Forelimb muscle (tissue), 1 donor: ENCODE data around the gene XPOT. TPM values are rescaled to one million over a fixed set of nuclear protein-coding genes. Genes with fewer than 3 reads are reported as not detected.
"Not testable (repeated sequence)": the region's sequence is repeated elsewhere in the genome, so short reads cannot be mapped to it uniquely, and the experiment has no call there.

ENCODE experiments used
- DNase-seq: peaks from one replicate; pipeline ENCODE4 v3.0.0-alpha.2; 2013; ENCODE audit warnings: low read depth
- polyA plus RNA-seq: library from polyadenylated mRNA; unstranded; fragments of 120-200 nt; gene quantifications from one replicate; pipeline ENCODE4 v1.2.1, GENCODE V29; 2013; ENCODE audit not compliant: insufficient read length

The XPOT gene
- 34.4 TPM for polyA plus RNA-seq

GRCh38 chr12:64403707-64404469 lies at the start of gene XPOT:
XPOT (plus strand) TSS chr12:64404392; CDS start chr12:64410036, 5,644 bp downstream.
- peak; percentile 97 for DNase-seq

DNA sequence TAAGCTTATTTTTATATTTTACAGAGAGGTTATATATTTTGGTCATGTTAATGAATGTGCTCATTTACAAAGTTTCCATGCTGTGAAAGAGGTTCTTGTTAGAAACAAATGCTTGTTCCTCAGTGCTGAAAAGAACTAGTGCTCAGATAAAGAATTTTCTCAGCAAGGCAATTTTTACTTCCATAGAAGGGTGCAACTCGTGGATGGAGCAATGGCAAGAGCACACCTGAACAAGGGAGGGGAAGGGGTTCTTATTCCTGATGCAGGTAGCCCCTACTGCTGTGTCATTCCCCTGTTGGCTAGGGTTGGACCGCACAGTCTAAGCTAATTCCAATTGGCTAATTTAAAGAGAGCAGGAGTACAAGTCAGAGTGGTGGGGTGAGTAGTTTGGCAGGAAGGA lies 48.0 kb upstream of the XPOT start:
- DNase-seq = not testable (repeated sequence)

DNA sequence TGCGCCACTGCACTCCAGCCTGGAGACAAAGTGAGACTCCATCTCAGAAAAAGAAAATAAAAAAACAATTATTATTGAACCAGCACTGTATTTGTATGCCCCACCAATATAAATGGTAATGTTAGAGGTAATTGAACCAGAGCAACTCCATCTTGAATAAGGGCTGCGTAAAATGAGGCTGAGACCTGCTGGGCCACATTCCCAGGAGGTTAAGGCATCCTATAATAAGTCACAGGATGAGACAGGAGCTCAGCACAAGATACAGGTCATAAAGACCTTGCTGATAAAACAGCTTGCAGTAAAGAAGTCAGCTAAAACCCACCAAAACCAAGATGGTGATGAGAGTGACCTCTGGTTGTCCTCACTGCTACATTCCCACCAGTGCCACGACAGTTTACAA lies 43.0 kb upstream of the XPOT start:
- DNase-seq = not testable (repeated sequence)

- no peak for DNase-seq
Measured at GRCh38 chr12:64362721-64363305, 41.4 kb upstream of the XPOT start.

GRCh38 chr12:64383675-64384074 lies 20.5 kb upstream of the XPOT start:
- no peak for DNase-seq

DNA sequence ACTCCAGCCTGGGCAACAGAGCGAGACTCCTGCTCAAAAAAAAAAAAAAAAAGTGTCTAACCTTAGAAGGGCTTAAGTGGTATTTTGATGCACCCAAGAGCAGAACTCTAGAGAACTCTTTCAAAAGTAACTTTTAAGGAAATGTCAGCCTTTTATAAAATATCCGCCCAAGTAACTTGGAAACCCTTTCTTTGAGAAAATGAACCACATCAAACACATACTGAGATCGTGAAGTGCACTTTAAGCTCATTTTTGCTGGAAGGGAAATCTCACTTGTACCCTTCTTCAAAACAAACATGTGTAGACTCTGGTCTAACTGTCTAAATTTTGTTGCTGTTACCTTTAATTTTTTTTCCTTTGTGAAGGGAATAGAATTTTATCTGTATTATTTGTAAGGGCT lies 19.2 kb upstream of the XPOT start:
- DNase-seq = no peak

GRCh38 chr12:64385468-64385867 lies 18.7 kb upstream of the XPOT start:
- DNase-seq = no peak

DNA sequence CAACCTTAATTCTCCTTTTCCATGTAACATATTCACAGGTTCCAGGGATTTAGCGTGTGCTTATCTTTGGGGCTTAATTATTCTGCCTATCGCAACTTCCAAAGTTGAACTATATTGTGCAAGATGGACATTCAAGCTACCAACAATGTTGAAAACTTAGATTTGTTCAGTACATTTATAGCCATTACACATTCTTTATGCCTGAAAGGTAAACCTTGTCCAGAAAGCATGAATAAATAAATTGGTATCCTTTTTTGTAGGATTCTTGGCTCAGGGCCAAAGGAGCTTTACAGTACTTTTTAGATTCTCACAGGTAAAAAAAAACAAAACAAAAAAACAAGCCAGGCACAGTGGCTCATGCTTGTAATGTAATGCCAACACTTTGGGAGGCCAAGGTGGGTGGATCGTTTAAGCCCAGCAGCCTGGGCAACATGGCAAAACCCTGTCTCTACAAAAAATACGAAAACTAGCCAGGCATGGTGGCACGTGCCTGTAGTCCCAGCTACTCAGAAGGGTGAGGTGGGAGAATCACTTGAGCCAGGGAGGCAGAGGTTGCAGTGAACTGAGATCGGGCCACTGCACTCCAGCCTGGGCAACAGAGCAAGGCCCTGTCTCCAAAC lies 16.9 kb upstream of the XPOT start:
- no peak for DNase-seq

DNA sequence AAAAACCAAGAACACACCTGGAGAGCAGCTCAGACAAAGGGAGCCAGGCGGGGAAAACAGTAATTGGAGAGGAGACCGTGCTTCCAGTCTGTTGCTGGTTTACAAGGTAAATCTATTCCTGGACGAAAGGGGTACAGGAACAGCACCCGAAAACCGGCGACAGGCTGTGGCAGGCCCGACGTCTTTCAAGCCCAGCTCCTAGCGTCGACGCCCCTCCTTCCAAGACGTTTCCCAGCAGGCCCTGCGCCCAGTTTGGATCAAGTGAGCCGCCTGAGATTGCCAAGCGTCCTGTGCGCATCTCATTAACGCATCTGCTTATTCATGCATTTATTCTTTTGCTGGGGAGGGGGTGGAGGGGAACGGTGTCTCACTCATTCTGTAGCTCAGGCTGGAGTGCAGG lies 15.0 kb upstream of the XPOT start:
- DNase-seq = no peak

DNA sequence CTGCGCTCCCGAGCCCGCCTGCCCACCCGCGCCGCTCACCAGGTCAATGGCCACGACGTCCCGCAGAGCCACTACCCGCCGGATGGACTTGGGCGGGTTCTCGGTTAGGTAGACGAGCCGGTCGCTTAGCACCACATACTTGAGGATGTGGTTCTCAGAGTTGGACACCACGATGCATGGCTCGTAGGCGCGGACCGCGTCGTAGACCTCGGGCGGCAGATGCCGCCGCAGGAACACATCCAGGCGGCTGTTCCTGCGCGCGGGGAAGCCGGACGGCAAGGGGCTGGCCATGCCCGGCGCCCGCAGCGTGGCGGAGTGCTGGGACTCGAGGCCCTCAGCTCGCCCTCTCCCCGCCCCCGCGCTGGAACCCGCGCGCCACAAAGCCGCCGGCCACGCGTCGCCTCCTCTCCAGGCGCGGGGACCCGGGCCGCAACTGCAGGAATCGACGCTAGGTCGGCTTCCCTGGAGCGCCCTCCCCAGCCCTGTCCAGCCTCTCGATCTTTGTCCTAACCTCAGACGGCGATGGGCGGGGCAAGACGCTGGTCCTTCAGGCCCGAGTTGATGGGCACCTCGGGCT lies 13.8 kb upstream of the XPOT start, which contains the start of gene C12orf56:
Gene C12orf56 (minus strand): TSS at position 484 of the 577 bp plus-strand sequence. CDS start 193 bp downstream, at position 291.
- no peak for DNase-seq

GRCh38 chr12:64392221-64392620 lies 12.0 kb upstream of the XPOT start:
- no peak for DNase-seq

DNA sequence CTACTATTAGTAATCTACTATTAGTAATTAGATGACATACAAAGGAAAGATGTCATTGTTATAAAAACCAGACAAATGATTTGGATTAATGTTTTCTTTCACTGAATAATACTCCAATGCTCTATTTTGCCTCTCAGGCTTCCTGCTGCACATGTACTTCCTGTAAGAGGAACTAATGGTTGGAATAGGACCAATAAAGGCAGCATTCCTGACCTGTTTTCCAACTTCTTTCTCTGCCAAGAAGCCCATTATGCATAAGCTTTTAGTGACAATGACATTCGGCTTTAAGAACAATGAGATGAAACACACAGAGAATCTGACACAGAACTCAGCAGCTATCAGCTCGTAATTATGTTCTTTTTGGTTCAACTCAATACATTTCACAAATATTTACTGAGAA lies 8.5 kb upstream of the XPOT start:
- DNase-seq = no peak

GRCh38 chr12:64400041-64400440 lies 4.2 kb upstream of the XPOT start:
- DNase-seq = no peak

DNA sequence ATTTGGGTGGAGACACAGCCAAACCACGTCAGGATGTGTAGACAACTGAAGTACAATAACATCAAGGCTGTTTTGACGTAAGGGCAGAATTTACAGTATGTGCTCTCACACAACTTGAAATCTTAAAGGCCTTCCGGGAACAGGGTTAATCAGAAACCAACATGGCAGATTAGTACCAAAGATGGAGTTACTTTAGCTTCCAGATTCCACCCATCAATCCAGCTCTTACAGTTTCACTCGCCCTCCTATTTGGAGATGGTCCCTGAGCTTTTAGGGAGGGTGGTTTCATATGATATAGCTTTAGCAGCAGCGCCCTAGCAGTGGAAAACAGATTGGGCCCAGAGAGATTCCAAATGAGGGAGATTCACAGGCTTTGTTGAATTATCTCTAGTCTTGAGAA lies 2.0 kb upstream of the XPOT start:
- no peak for DNase-seq

DNA sequence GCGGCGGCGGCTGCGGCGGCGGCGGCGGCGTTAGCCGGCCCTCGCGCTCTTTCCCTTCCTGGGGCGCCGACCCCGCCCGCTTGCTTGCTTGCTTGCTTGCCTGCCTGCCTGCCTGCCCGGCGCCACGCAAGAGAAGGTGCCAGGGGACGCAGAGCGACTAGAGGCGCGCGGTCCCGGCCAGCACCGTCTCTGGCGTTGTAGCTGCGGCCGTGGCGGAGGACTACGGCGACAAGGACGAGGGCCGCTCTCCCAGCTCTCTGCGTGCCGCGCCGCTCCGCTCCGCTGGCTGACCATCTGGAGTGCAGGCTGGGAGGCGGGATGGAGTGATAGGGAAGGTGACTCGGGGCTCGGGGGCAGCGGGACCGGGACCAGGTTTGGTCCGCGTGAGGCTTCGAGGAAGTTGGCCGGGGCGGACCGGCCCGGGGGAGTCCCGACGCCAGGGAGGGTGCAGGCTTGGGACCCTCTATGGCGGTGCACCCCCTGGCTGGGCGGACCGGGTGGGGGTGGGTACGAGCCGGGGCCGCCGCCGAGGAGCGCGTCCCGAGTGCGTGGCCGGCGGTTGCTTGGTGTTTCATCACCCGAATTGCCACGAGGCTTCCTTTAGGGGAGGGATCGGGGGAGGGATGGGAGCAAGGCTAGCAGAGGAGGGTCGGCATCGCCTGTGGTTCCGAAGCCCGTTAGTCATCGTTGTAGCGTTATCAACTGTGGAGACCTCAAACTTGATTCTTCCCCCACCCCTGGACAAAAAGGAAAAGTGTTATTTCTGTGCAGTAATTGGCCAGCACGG lies 471 bp downstream of the XPOT start:
- no peak for DNase-seq

DNA sequence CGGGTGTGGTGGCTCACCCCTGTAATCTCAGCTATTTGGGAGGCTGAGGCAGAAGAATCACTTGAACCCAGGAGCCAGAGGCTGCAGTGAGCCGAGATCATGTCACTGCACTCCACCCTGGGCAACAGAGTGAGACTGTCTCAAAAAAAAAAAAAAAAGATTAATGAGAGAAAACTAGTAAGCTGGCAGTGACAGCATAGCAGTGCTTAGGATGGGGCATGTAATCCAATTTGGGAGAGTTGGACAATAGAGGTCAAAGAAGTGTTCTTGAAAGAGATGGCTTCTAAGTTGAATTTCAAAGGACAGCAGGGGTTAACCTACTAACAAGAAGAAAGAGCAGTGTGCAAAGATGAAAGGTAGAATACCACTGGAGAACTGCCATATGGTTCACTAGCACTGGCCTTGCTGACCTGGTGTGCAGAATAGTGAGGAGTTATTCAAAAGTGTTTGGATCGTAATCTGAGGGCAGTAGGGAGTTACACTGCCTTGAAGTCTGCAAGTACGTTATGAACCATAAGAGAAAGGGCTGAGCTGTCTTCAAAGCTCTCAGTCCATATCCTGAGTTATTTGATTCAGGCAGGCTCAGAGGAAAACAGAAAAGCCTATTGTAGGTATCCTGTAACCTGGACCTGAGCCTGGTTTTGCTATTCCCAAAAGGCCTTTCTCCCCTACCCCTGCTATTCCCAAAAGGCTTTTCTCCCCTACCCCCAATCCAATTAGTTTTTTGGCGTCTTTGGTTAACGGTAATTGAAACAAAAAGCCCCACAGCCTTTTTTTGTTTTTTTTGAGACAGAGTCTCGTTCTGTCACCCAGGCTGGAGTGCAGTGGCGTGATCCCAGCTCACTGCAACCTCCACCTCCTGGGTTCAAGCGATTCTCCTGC lies 3.4 kb downstream of the XPOT start:
- DNase-seq = no peak

DNA sequence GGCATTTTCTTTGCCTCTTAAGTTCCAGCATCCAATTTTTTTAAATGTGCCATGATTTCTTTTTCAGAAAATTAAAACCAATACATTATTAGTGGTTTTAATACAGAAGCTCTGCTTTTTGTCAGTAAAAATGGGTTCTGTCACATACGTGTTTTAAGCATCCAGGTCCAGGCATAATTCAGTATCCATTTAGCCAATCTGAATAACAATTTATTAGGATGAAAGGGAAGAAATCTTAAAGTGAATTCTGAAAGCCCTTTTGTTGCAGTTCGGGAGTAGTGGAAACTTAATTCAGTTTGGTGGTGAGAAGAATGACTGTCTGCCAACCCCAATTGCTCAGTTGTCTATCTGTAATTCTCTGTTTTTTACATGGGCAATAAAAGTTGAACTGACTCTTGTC lies 7.2 kb downstream of the XPOT start:
- DNase-seq = no peak

DNA sequence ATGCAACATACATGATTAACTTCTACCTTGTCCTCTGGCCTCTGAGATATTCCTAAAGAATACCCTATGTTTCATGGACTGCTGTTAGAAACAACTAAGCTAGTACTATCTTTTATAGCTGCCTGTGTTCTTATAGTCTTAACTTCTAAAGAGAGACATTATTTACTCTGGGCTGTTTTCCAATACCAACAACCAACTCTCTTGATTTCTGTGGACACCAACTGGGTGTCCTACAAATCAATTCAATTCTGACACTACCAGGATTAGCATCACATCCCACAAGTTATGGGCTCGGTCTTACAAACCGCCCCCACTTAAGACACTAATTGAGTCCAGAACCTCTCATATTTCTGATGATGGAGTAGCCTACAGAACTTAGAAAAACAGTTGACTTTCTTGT lies 8.3 kb downstream of the XPOT start:
- no peak for DNase-seq

- DNase-seq = no peak
Measured at GRCh38 chr12:64413884-64414283, 9.7 kb downstream of the XPOT start.

GRCh38 chr12:64418209-64418608 lies 14.0 kb downstream of the XPOT start:
- no peak for DNase-seq

DNA sequence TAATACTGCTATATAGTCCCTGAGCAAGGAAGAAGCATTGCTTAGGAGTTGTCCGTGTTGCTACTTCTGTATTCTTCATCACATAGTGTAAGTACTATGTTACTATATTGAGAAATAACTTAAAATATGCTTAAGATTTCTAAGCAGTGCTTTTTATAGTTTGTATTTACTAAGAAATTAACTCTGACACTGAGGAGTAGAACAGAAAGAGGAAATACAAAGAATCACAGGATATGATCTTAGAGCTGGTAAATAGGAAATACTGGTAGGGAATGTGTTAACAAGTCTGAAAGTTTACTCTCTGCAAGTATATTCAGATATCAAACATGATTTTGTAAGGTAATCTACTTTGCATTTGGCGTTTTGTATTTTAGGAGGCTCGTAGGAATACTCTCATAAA lies 15.5 kb downstream of the XPOT start:
- DNase-seq = no peak
